Inflammatory macrophage (primary cell): Measurements from ENCODE around the gene PRAC2.

Source experiments
- DNase-seq, 2 donors: peaks; one replicate each; pipeline ENCODE4 v3.0.0-alpha.2; 2020 to 2022

PRAC2 gene

GRCh38 chr17:48720266-48721008, 2.5 kb upstream of the PRAC2 start:
- DNase-seq: no peak

- DNase-seq: no peak
These were observed 2.0 kb upstream of the PRAC2 start for GRCh38 chr17:48721009-48721402.

- no peak for DNase-seq
These were observed 631 bp upstream of the PRAC2 start, which contains the start of gene PRAC1 for GRCh38 chr17:48722201-48722907. TSS of gene PRAC1 (minus strand) at chr17:48722518. CDS start at chr17:48722392, 126 bp downstream.

DNA sequence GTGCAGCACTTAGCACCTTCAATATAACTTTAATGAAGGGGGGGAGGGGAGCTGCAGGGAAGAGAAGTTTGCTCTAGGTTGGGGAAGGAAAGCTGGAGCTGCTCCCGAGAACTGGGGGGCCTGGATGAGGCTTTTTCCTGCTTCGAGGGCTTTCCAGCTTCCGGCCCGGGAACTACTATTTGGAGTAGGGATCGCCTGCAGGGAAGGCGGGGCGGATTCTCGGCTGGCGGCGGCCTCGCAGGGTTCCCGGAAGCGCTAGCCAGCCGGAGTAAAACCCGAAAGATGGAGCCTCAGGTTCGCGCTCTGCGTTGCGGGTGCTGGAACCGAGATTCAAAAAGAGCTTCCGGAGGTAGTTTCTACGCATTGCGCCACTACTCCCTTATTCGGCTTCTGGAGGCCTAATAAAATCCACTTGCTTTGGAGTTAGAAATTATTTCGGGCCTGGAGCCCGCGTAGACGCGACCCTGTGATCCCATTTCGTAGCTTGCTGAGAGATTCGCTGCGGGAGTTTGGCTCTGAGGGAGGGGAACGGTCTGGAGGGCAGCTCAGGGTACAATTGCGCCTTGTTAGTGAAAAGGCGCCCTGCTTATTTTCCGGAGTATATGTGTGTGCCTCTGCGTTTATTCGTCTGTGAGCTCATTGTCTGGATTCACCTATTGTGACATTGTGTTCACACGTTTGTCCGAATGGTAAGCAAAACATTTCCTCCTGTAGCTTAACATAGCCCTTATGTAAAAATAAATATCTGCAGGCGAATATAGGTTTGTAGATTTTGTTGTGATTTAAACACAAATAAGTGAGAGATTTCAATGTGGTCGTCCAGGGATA, 652 bp downstream of the PRAC2 start:
- DNase-seq: no peak

GRCh38 chr17:48724251-48725003, 1.4 kb downstream of the PRAC2 start:
- peak; percentile 76 to 85 for DNase-seq

- DNase-seq: no peak
These were observed 2.0 kb downstream of the PRAC2 start for GRCh38 chr17:48725004-48725287.

DNA sequence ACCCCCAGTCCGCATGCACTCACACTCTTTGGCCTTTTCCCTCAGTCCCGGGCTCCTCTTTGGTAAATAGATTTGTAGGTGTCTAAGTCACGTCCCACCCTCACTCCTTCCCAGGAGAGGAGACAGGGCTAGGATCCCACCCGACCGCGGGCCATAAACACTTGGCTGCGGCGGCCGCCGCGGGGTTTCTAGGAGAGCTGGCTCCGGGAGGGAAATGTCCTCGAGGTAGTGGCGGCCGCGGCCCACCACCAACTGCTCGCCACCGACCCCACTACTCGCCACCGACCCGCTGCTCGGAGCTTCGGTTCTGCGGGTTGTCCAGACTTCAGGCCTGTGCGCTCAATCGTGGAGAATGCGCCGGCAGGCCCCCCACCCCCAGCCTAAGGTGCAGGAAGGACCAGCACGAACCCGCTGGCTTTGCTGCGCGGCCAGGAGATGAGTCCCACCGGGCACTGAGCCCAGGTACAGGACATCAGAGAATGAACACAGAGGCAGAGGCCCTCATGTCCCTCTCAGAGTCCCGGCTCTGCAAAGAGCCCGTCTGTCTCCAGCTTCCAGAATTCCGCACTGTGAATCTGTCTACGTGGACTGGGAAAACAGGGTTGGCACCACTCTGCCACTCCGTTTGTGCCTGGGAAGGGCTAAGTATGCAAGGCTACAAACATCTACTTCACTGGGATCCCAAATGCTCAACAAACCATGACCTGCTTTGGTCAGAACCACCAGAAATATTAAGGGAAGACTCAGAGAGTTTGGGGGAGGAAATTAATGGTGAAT, 2.5 kb downstream of the PRAC2 start:
- DNase-seq: no peak

DNA sequence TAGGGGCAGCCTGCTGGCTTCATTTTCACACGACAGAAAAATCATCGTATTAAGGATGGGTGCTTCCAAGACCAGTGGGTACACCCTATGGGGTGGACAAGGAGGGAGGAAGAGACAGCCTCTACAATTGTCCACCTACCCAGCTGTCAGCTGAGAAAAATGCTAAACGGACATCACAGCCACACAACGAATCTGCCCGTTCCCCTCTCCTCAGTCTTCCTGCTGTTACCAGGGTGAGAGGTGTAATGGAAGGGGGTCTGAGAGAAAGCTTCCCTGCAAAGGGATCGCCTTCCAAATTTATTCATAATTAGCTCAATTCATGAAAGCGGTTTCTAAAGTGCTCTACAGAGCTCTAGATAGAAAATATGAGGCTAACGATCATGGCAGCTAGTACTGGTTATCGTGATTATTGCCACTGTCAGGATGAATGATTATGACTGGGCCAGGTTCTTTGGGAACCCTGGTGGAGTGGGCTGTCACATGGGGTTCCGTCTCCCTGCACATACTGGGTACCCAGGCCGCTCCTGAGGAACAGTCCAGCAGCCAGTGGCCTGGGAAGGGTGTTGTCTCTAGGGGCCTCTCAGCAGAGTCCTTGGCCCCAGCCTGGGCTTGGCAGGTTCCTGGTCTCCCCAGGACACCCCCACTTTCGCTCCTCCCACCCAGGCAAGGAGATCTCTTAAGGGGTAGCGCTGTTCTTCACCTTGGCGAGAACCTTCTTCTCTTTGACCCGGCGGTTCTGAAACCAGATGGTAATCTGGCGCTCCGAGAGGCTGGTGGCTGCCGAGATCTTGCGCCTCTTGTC, 3.3 kb downstream of the PRAC2 start:
- DNase-seq: no peak

- no peak for DNase-seq
These were observed 3.9 kb downstream of the PRAC2 start for GRCh38 chr17:48726916-48727286.

DNA sequence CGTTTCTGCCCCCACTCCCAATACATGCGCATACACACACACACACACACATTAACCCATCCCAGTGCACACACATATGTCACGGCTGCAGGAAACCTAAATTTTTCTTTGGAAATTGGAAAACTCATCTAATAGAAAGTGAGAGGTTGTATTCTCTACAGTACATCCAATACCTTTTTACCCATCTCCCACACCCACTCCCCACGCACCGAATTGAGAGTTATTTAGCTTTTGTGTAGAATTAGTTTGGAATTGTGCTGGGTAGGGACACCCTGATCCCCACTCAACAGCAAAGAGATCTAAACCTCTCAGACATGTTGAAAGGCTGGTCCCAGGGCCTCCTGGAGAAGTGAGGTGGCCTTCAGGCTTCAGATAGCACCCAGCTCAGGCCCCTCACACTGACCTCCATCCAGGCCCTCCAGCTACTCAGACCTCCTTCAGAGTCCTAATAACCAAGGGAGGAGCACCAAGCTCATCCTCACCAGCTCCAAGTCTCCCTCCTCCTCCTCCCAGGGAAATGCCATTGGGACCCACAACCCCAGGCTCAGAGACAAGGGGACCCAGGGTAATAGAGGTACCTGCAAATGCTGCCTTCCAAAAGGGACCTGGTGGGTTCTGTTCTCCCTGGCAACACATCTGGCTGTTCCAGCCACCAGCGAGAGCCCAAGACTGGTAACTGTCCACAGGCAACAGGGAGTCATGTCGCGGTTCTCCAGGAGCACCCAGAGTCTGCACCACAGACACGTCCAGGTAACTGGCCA, 4.6 kb downstream of the PRAC2 start:
- DNase-seq: no peak

DNA sequence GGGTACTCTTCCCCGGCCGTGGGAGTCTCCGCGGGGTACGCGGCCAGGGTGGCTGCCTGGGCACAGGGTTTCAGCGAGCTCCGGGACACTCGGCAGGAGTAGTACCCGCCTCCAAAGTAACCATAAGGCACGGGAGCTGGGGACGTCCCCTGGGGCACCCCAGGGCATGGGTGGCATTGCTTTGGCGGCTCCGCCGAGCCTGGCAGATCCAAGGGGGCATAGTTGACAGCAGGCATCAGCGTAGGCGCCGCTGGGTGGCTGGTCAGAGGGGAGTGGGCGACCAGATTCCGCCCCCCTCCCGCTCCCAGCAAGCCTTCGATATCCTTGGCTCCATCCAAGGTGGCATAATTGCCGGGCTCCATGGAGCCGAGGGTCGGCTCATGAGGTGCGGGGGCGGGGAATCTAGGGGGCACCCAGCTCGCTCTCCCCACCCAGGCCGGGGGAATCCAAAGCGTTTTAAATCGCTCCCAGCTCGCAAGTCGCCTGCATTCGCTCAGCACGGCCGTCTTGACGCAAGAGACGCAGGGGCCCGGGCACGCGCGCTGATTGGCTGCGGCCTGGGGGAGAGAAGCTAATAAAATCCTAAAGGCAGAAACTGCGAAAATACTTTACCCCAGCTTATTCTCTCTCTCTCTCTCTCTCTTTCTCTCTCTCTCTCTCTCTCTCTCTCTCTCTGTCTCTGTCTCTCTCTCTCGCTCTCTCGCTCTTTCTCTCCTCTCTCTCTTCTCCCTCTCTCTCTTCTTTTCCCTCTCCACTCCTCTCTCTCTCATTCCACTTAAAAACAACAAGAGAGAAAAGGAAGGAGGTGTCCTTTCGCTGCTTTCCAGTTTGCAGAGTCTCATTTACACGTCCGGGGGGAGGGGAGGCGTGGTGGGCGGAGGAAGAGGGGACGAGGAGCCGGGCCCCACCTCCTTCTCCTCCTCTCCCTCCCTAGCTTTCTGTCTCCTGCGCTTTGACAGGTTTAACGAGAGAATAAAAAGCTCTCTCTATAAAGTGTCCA, 5.5 kb downstream of the PRAC2 start, which contains the start of gene HOXB13:
Gene HOXB13 (minus strand): TSS at position 519 of the 1,000 bp plus-strand sequence. CDS start 157 bp downstream, at position 362.
- no peak for DNase-seq

- no peak for DNase-seq
These were observed 6.6 kb downstream of the PRAC2 start for GRCh38 chr17:48729335-48730239.

- DNase-seq: no peak
These were observed 7.2 kb downstream of the PRAC2 start for GRCh38 chr17:48730240-48730550.

DNA sequence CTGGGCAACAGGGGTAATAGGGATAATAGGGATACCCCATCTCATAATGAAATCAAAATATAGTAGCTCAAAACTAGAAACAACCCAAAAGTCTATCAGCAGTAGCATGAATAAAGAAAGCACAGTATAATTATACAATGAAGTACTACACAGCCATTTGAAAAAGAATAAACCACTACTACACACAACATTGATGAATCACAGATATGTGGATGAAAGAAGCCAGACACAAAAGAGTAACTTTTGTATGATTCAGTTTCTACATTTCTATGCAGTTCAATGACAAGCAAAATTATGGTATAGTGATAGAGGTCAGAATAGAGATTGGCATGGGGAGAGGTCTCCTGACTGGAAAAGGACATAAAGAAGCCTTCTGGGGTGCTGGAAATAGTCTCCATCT, 8.4 kb downstream of the PRAC2 start:
- no peak for DNase-seq

DNA sequence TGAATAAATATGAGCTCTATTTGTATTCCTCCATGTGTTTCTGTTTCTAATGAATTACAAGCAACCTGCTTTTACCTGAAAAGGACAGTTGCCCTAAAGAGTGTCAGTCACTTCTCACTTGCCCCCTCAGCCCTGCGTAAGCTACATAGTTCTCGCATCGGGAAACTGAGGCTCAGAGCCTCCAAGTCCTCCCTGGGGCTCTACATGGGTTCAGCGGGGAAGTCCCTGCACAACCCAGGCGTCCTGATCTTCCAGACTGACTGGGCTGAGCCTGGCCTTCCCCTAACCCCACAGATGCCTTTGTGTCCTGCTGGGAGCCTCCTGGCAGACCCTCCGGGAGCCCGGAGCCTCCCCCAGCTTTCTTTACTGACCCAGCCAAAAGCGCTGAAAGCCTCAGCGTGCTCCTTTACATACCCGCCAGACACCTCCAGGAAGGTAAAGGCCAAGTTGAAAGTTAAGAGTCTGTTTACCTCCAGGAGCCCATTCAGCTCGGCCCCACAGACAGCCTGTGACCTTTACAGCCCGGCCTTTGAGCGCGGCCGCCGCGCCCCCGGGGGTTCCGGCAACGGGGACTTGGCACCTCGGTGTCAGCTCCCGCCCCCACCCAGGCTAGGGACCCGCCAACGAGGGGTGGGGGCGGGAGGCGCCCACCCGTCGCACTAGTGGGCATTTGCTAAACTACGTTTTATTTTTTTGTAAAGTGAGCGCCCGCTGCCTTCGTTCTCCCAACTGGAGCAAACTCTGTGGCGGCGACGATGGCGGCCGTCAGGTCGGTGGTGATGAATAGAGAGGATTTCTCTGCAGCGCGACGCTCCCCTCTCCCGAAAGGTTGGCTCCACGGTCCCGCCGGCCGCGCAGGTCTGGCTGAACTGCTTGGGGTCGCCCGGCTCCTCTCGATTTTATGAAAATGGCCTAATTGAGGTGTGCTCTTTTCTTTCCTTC, 10.0 kb downstream of the PRAC2 start:
- DNase-seq: no peak

DNA sequence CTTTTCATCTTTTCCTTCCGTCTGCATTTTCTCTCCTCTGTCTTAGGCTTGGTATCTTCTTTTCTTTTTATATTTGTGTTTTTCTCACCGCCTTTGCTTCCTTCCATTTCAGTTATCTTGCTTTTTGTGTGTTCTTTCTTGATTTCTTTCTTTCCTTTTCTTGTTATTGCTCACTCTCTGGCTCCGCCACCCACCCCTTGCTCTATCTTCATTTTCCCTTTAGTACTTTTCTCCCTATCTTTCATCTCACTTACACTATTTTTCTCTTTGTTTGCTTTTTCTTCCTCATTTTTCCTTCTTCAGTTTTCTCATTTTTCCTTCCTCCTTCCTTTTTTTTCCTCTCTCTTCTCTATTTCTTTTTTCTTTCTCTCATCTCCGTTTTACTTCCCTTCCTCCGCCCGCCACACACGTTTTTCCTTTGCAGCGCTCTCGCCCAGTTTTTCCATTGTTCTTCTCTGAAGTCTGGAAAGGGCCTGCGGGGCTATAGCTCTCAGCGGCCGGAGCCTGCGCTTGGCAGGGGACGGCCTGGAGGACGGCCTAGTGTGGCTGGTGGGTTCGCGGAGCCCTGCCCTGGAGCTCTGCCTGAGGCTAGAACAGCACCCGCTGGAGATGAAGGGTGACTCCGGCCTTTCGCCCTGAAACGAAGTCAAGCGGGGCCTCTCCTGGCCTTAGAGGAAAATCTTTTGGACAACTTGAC, 10.8 kb downstream of the PRAC2 start:
- DNase-seq: no peak
